HepG2 (cell line): ENCODE data around the gene RAB35. TPM values are rescaled to one million over a fixed set of nuclear protein-coding genes. Genes with fewer than 3 reads are reported as not detected.

Source experiments
- ATAC-seq: fragments of 200-7000 bp; cut with Tn5 transposase; 3 replicates; pipeline ENCODE4 v1.9.1; 2020; ENCODE audit warnings: mild to moderate bottlenecking, moderate library complexity
- BruUV-seq: library from RNA; stranded (reverse); fragments of 400-500 nt; replicated peaks from 2 replicates; lab custom pipeline; 2021; lab: Mats Ljungman, UMichigan
- CTCF ChIA-PET: fragments of 300-600 bp; formaldehyde crosslinking; extraction: SDS; loops from one replicate; lab custom pipeline; 2021; ENCODE audit warnings: low total read pairs, inconsistent platforms, low intra/inter-chr PET ratio; lab: Yijun Ruan, JAX
- POLR2A ChIA-PET: fragments of 350-600 bp; sonication (Branson Sonifier 250); formaldehyde crosslinking; loops from one replicate; lab custom pipeline; 2020; ENCODE audit warnings: antibody characterized with exemption, inconsistent platforms; lab: Yijun Ruan, JAX
- DNase-seq: peaks from one replicate; pipeline ENCODE4 v3.0.0-alpha.2; 2015; ENCODE audit warnings: low spot score
- FAIRE-seq: peaks from 3 replicates; lab custom pipeline; 2011; peaks lifted over from hg19 to GRCh38; lab: Jason Lieb, UNC
- H2AFZ ChIP-seq: one replicate; pipeline ENCODE4 v1.6.1; 2011; ENCODE audit warnings: low read length, inconsistent platforms
- H3K27ac ChIP-seq: fragments of 300-600 bp; 3 replicates; pipeline ENCODE4 v1.8.0; 2011; ENCODE audit warnings: mixed run types, mild to moderate bottlenecking, mixed read lengths, low read length, inconsistent platforms; ENCODE audit not compliant: insufficient read depth; ENCODE audit errors: extremely low read length
- H3K27me3 ChIP-seq, 2 experiments: fragments of 200-600 bp in 1 of 2; 2 replicates in 1 of 2; 3 replicates in 1 of 2; pipeline versions ENCODE4 v1.6.0 to v1.8.0; 2011; ENCODE audit warnings: low read length in 2 of 2, mild to moderate bottlenecking in 2 of 2, moderate library complexity in 2 of 2, inconsistent platforms in 1 of 2; ENCODE audit not compliant: insufficient read depth in 2 of 2, control insufficient read depth in 1 of 2
- H3K36me3 ChIP-seq, 2 experiments: fragments of 200-600 bp in 1 of 2; replicated peaks in 1 of 2; 2 replicates in 1 of 2; 3 replicates in 1 of 2; pipeline versions ENCODE4 v1.5.1 to v1.8.0; 2011; ENCODE audit warnings: low read length in 2 of 2, inconsistent platforms in 1 of 2; ENCODE audit not compliant: insufficient read depth in 2 of 2, control insufficient read depth in 1 of 2
- H3K4me1 ChIP-seq: 2 replicates; pipeline ENCODE4 v1.5.1; 2012; ENCODE audit warnings: low read length, inconsistent platforms; ENCODE audit not compliant: insufficient read depth
- H3K4me2 ChIP-seq: 2 replicates; pipeline ENCODE4 v1.6.0; 2011; ENCODE audit warnings: low read depth, low read length, inconsistent platforms
- H3K4me3 ChIP-seq, 3 experiments: fragments of 200-600 bp in 1 of 3; sonication (generic), shearing (Covaris generic) in 1 of 3; replicated peaks in 1 of 3; 2 replicates each; pipeline ENCODE4 v1.5.1; 2011 to 2016; ENCODE audit warnings: low read length in 3 of 3, inconsistent platforms in 2 of 3, low read depth in 2 of 3, mild to moderate bottlenecking in 2 of 3, control low read depth in 1 of 3, mixed read lengths in 1 of 3; ENCODE audit not compliant: insufficient read depth in 1 of 3
- H3K79me2 ChIP-seq: one replicate; pipeline ENCODE4 v1.6.1; 2011; ENCODE audit warnings: low read length, inconsistent platforms; ENCODE audit not compliant: insufficient read depth
- H3K9ac ChIP-seq: 2 replicates; pipeline ENCODE4 v1.6.0; 2011; ENCODE audit warnings: mild to moderate bottlenecking, low read depth, low read length, inconsistent platforms; ENCODE audit not compliant: insufficient read depth
- H3K9me3 ChIP-seq: 2 replicates; pipeline ENCODE4 v1.5.1; 2012; ENCODE audit warnings: mild to moderate bottlenecking, low read length
- H4K20me1 ChIP-seq: 2 replicates; pipeline ENCODE4 v1.6.0; 2011; ENCODE audit warnings: inconsistent platforms, mild to moderate bottlenecking, low read length, moderate library complexity; ENCODE audit not compliant: insufficient read depth
- AGO2 ChIP-seq: fragments of 200-400 bp; formaldehyde crosslinking; optimal IDR thresholded peaks from 2 replicates; pipeline ENCODE3; 2017; ENCODE audit warnings: mild to moderate bottlenecking, low read depth, low read length, moderate library complexity
- HMGA1 ChIP-seq: sonication (generic); formaldehyde crosslinking; conservative IDR thresholded peaks from 2 replicates; pipeline ENCODE4 v1.4.0; 2020; ENCODE audit warnings: missing genetic modification reagents
- KDM2A ChIP-seq: sonication (generic); formaldehyde crosslinking; IDR thresholded peaks from 2 replicates; pipeline ENCODE4 v1.4.0; 2020; ENCODE audit warnings: low read depth, missing genetic modification reagents, borderline replicate concordance
- LCORL ChIP-seq, 2 experiments: fragments of 450-650 bp in 1 of 2; sonication (generic) in 1 of 2; formaldehyde crosslinking in 1 of 2; IDR thresholded peaks; 2 replicates each; pipeline versions ENCODE4 v1.5.0 to v1.6.1; 2017 to 2020; ENCODE audit warnings: antibody characterized with exemption in 1 of 2, missing genetic modification reagents in 1 of 2
- MTA3 ChIP-seq: sonication (generic); formaldehyde crosslinking; IDR thresholded peaks from 2 replicates; pipeline ENCODE4 v1.4.0; 2020; ENCODE audit warnings: missing genetic modification reagents
- WGBS: methylation state at CpG from one replicate; pipeline ENCODE4 v1.1.6; 2017; ENCODE audit warnings: low lambda C conversion rate; 5-methylcytosine and 5-hydroxymethylcytosine counted together
- in situ Hi-C: cut with HindIII; loops from 2 replicates; pipeline ENCODE4 v1.10.0; 2017; ENCODE audit warnings: low pct_unique_long_range_greater_than_20kb; ENCODE audit not compliant: extremely low pct_ligation_motif_present
- intact Hi-C: fragments of 100-400 bp; cut with micrococcal nuclease; formaldehyde crosslinking; loops from one replicate; pipeline ENCODE4 v1.10.0; 2022; ENCODE audit not compliant: unreplicated experiment
- polyA plus RNA-seq, 8 experiments: library from polyadenylated mRNA; depleted of rRNA in 3 of 8; stranded (reverse) in 7 of 8; unstranded in 1 of 8; fragments of >200 nt; fragmentation: Illumina TruSeq in 4 of 8; extraction: Trizol in 4 of 8; gene quantifications; 2 replicates each; pipeline versions ENCODE4 v1.2.1 to v1.2.3, GENCODE V29; 2011 to 2016; ENCODE audit warnings: low read depth in 4 of 8, missing spikeins in 1 of 8, mixed read lengths in 1 of 8; ENCODE audit not compliant: insufficient read depth in 1 of 8
- total RNA-seq, 5 experiments: library from RNA; depleted of rRNA; stranded (reverse); fragments of >200 nt; fragmentation: Illumina TruSeq; extraction: Trizol; gene quantifications; 2 replicates each; pipeline ENCODE4 v1.2.3, GENCODE V29; 2016; ENCODE audit warnings: low read depth in 1 of 5

Gene RAB35
- total and polyA plus RNA-seq, 2 of the 13 experiments (the other 11 are each of a cell fraction or from before 2014, with no cell fraction given): 25.2 to 29.1 TPM

DNA sequence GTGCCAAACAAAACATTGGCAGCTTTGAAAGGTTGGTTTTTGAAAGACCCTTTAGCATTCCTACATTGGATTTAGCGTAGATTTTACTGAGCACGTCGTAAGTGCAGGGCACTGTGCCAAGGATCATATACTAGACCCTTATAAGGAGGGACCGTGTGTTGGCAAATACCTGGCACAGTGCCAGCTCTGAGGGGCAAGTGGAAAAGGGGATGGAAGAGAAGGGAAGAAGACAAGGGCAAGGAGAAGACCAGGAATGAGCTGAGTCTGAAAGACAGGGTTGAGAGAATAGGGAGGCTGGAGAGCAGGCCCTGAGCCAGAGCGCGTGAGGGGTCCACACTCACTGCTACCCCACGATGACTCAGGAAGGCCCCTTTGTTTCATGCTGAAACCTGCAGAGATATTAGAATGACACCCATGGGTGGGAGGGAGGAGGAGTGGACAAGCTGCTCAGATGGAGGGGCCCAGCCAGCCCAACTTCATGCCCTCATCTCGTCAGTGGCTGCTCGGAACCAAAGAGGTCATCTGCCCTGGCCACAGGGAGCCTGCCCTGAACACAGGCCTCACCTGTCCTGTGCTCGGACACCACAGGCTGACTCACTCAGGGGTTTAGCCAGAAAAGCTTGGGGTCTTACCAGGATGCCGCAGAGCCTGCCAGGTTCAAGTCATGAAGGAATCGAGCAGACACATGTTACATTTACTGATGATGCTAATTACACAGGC, 25.0 kb downstream of the RAB35 start:
- no peak overlapping the region for H3K27ac ChIP-seq
- 87% methylated on average over 10 of the region's 12 CpGs for WGBS
- CTCF ChIA-PET: no interaction called here
- no peaks in the 10 kb centered on the region for H3K27me3 ChIP-seq
- peaks cover 2 to 6% of the 10 kb centered on the region in 2 experiments; a peak in 2 of 5 replicates for H3K36me3 ChIP-seq
- ATAC-seq: no peak
- no peaks in the 10 kb centered on the region; the same call in 1 of the 2 replicates for H4K20me1 ChIP-seq
- peaks cover 28% of the 10 kb centered on the region for H3K4me1 ChIP-seq
- H3K79me2 ChIP-seq: no peaks in the 10 kb centered on the region
- BruUV-seq: no TSS peak
- intact Hi-C loops (no loop called here), in situ Hi-C loops (no loop called here)
- no peak overlapping the region for H3K4me3 ChIP-seq
- no peak for FAIRE-seq
- POLR2A ChIA-PET: no interaction called here
- no peaks in the 10 kb centered on the region for H3K9me3 ChIP-seq
- no peak overlapping the region for H3K9ac ChIP-seq
- H3K4me2 ChIP-seq: no peak overlapping the region
- no peak for DNase-seq
- TF ChIP-seq MTA3 (CRISPR knock-in tag) (no peak), LCORL (IDR thresholded peaks at IDR 0.05) (peak; percentile 99), LCORL (CRISPR knock-in tag; IDR thresholded peaks at IDR 0.05) (no peak), KDM2A (0 out of 2 replicates have a peak, but pooled peaks have one; percentile 3)
- H2AFZ ChIP-seq: no peak overlapping the region

DNA sequence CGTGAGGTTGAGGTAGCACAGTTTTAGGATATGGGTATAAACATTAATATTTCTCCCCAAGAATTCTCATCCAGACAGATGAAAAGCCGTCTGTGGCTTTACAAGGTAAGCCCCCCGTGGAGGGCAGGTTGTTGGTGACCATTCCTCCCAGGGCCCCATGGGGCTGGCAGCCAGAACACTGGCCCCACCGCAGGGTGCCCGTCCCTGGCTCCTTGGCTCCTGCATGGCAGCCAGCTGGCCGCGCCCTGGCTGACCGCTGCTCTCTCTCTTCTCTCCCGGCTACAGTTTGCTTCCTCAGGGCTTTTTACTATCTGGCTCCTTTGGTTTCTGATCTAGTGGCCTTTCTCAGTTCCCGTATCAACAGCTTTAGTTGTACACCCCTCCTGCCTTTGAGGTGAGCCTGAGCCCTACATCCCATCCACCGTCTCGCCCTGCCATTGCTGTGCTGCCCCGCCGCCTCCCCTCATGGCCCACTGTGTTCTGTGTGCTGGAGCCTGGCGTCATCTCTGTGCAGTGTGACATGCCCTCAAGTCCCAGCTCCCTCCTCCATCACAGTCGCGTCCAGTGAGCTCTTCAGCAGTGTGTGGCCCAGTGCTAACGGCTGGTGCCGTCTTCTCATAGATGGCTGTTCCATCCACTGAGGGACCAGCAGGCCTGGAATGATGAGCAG, 25.8 kb downstream of the RAB35 start:
- no peak overlapping the region for H3K27ac ChIP-seq
- DNase-seq: no peak
- BruUV-seq: no TSS peak

More for the DNA sequence above, 25.8 kb downstream of the RAB35 start:
- no peak overlapping the region for H3K4me3 ChIP-seq
- no peak overlapping the region for H3K9ac ChIP-seq
- ATAC-seq (no peak), FAIRE-seq (no peak)
- H3K4me2 ChIP-seq: no peak overlapping the region
- no peaks in the 10 kb centered on the region for H3K79me2 ChIP-seq
- TF ChIP-seq AGO2 (peak; percentile 67), HMGA1 (no peak)
- intact Hi-C loops (no loop called here), in situ Hi-C loops (no loop called here)
- H3K4me1 ChIP-seq: peaks cover 36% of the 10 kb centered on the region
- no peaks in the 10 kb centered on the region; a peak in 1 of 5 replicates for H3K36me3 ChIP-seq
- H2AFZ ChIP-seq: no peak overlapping the region
- no peaks in the 10 kb centered on the region; the same call in 1 of the 2 replicates for H4K20me1 ChIP-seq
- H3K27me3 ChIP-seq: no peaks in the 10 kb centered on the region
- ChIA-PET CTCF (no interaction called here), POLR2A (no interaction called here)
- no peaks in the 10 kb centered on the region for H3K9me3 ChIP-seq
- 96% methylated on average over 15 of the region's 19 CpGs for WGBS
